GM12878 (cell line): ENCODE results near the gene METAP1. TPM values are rescaled to one million over a fixed set of nuclear protein-coding genes. Genes with fewer than 3 reads are reported as not detected.

Experiments
- ATAC-seq: fragments of 200-7000 bp; cut with Tn5 transposase; 3 replicates; pipeline ENCODE4 v1.9.1; 2020; ENCODE audit warnings: mild to moderate bottlenecking, moderate library complexity
- BruUV-seq: library from RNA; stranded (reverse); fragments of 400-500 nt; replicated peaks from 2 replicates; lab custom pipeline; 2021; lab: Mats Ljungman, UMichigan
- CTCF ChIA-PET: fragments of 300-600 bp; sonication (Branson Sonifier 250); formaldehyde crosslinking; extraction: SDS; loops from one replicate; lab custom pipeline; 2021; ENCODE audit warnings: inconsistent platforms; lab: Yijun Ruan, JAX
- POLR2A ChIA-PET: fragments of 350-600 bp; formaldehyde crosslinking; extraction: SDS; loops from one replicate; lab custom pipeline; 2021; ENCODE audit warnings: inconsistent platforms; lab: Charles Lee
- RAD21 ChIA-PET: fragments of 300-600 bp; sonication (Branson Sonifier 250); formaldehyde crosslinking; loops from one replicate; lab custom pipeline; 2023; ENCODE audit warnings: antibody characterized with exemption; ENCODE audit not compliant: unreplicated experiment; lab: Charles Lee
- SMC1A ChIA-PET: fragments of 300-600 bp; sonication (Branson Sonifier 250); formaldehyde crosslinking; loops from one replicate; lab custom pipeline; 2023; ENCODE audit not compliant: unreplicated experiment, uncharacterized antibody; lab: Charles Lee
- DNase-seq: peaks from one replicate; pipeline ENCODE4 v3.0.0-alpha.2; 2011; ENCODE audit warnings: low read depth, low spot score
- FAIRE-seq: peaks from 3 replicates; lab custom pipeline; 2011; peaks lifted over from hg19 to GRCh38; lab: Jason Lieb, UNC
- H2AFZ ChIP-seq: 2 replicates; pipeline ENCODE4 v1.6.0; 2011; ENCODE audit warnings: low read depth, low read length, control low read depth; ENCODE audit not compliant: control insufficient read depth
- H3K27ac ChIP-seq: 2 replicates; pipeline ENCODE4 v1.5.1; 2011; ENCODE audit warnings: control low read depth; ENCODE audit not compliant: control insufficient read depth, insufficient read depth
- H3K27me3 ChIP-seq, 2 experiments: replicated peaks in 1 of 2; 2 replicates each; pipeline versions ENCODE4 v1.6.0 to v1.6.1; 2011; ENCODE audit warnings: low read length in 1 of 2; ENCODE audit not compliant: control insufficient read depth in 2 of 2, insufficient read depth in 2 of 2
- H3K36me3 ChIP-seq, 2 experiments: 2 replicates each; pipeline ENCODE4 v1.5.1; 2011; ENCODE audit warnings: low read length in 1 of 2; ENCODE audit not compliant: control insufficient read depth in 2 of 2, insufficient read depth in 2 of 2
- H3K4me1 ChIP-seq: 2 replicates; pipeline ENCODE4 v1.6.1; 2011; ENCODE audit warnings: mild to moderate bottlenecking, low read length, moderate library complexity, mixed read lengths; ENCODE audit not compliant: control insufficient read depth, insufficient read depth
- H3K4me2 ChIP-seq: 2 replicates; pipeline ENCODE4 v1.6.0; 2011; ENCODE audit warnings: control low read depth; ENCODE audit not compliant: control insufficient read depth, insufficient read depth
- H3K4me3 ChIP-seq: fragments of 200-600 bp; sonication (generic); 2 replicates; pipeline ENCODE4 v1.5.1; 2016
- H3K79me2 ChIP-seq: 2 replicates; pipeline ENCODE4 v1.6.0; 2011; ENCODE audit warnings: low read length; ENCODE audit not compliant: control insufficient read depth, insufficient read depth
- H3K9ac ChIP-seq: 2 replicates; pipeline ENCODE4 v1.8.0; 2011; ENCODE audit warnings: low read length, control low read depth, mixed read lengths; ENCODE audit not compliant: control insufficient read depth, insufficient read depth
- H3K9me3 ChIP-seq: replicated peaks from 3 replicates; pipeline ENCODE4 v1.5.1; 2011; ENCODE audit warnings: mild to moderate bottlenecking, low read length; ENCODE audit not compliant: control insufficient read depth, insufficient read depth
- H4K20me1 ChIP-seq: 2 replicates; pipeline ENCODE4 v1.6.0; 2011; ENCODE audit not compliant: control insufficient read depth, insufficient read depth
- CBFB ChIP-seq: IDR thresholded peaks from 2 replicates; pipeline ENCODE4 v1.6.1; 2016; ENCODE audit warnings: antibody characterized with exemption, low read depth
- EP300 ChIP-seq, 2 experiments: fragments of 150-350 bp in 1 of 2; IDR thresholded peaks; 2 replicates each; pipeline ENCODE4 v1.6.1; 2011 to 2012; ENCODE audit warnings: low read depth in 2 of 2, low read length in 2 of 2, borderline replicate concordance in 1 of 2, improper control_type of control experiment in 1 of 2, inconsistent platforms in 1 of 2; ENCODE audit not compliant: control insufficient read depth in 1 of 2
- HDAC2 ChIP-seq: fragments of 200-600 bp; sonication (generic); IDR thresholded peaks from 2 replicates; pipeline ENCODE4 v1.6.1; 2017
- KLF5 ChIP-seq: fragments of 450-650 bp; IDR thresholded peaks from 2 replicates; pipeline ENCODE4 v1.6.1; 2014; ENCODE audit warnings: mild to moderate bottlenecking; ENCODE audit not compliant: partially characterized antibody
- MEF2B ChIP-seq: fragments of 450-650 bp; IDR thresholded peaks from 2 replicates; pipeline ENCODE4 v1.6.1; 2018; ENCODE audit warnings: mild to moderate bottlenecking, moderate library complexity; ENCODE audit not compliant: partially characterized antibody, poor library complexity, severe bottlenecking
- NBN ChIP-seq: fragments of 450-650 bp; IDR thresholded peaks from 2 replicates; pipeline ENCODE4 v1.6.1; 2016
- NFIC ChIP-seq: IDR thresholded peaks from 2 replicates; pipeline ENCODE4 v1.6.1; 2012; ENCODE audit warnings: low read depth, mild to moderate bottlenecking, inconsistent platforms, low read length, moderate library complexity
- PAX5 ChIP-seq: IDR thresholded peaks from 2 replicates; pipeline ENCODE4 v1.6.1; 2011; ENCODE audit warnings: low read depth, low read length, borderline replicate concordance
- PML ChIP-seq: IDR thresholded peaks from 2 replicates; pipeline ENCODE4 v1.6.1; 2012; ENCODE audit warnings: low read length, inconsistent platforms
- RBBP5 ChIP-seq: fragments of 200-600 bp; sonication (generic); conservative IDR thresholded peaks from 2 replicates; pipeline ENCODE4 v1.6.1; 2016
- STAT3 ChIP-seq: IDR thresholded peaks from 2 replicates; pipeline ENCODE4 v1.6.1; 2011; ENCODE audit warnings: low read depth, low read length, improper control_type of control experiment
- ZNF274 ChIP-seq: IDR thresholded peaks from one replicate; pipeline ENCODE4 v1.8.0; 2011; ENCODE audit not compliant: insufficient read length, insufficient read depth
- in situ Hi-C: fragments of 300-500 bp; cut with MboI; formaldehyde crosslinking; loops from 9 replicates; pipeline ENCODE4 v1.14.3; 2018; ENCODE audit warnings: mixed read lengths
- intact Hi-C: fragments of 100-400 bp; cut with micrococcal nuclease; formaldehyde crosslinking; loops from one replicate; pipeline ENCODE4 v1.14.2; 2022; ENCODE audit not compliant: unreplicated experiment
- polyA plus RNA-seq, 11 experiments: library from polyadenylated mRNA; depleted of rRNA in 4 of 11; unstranded in 6 of 11; stranded (reverse) in 5 of 11; fragments of >200 nt; fragmentation: Nextera tagmentation in 4 of 11; fragmentation: Illumina TruSeq in 1 of 11; extraction: Ambion mirVana in 4 of 11; extraction: Trizol in 1 of 11; gene quantifications; 1 replicate in 1 of 11; 2 replicates in 10 of 11; pipeline versions ENCODE4 v1.2.1 to v1.2.3, GENCODE V29; 2011 to 2016; ENCODE audit warnings: inconsistent platforms in 2 of 11, missing spikeins in 2 of 11, low read depth in 1 of 11
- total RNA-seq, 4 experiments: library from RNA; depleted of rRNA in 3 of 4; stranded (reverse); fragments of >200 nt in 3 of 4; fragmentation: Illumina TruSeq in 1 of 4; extraction: Trizol in 1 of 4; gene quantifications; 2 replicates each; pipeline versions ENCODE4 v1.2.1 to v1.2.3, GENCODE V29; 2013 to 2021
- TF ChIP-seq, protein P1 (sequence below): IDR thresholded peaks from 2 replicates; pipeline ENCODE4 v1.6.1; 2012; ENCODE audit warnings: low read depth, low read length, improper control_type of control experiment

METAP1 gene
- total and polyA plus RNA-seq, 10 of the 15 experiments (the other 5 are each of a cell fraction or from before 2014, with no cell fraction given): 22.7 to 71.4 (median 45.1) TPM

DNA sequence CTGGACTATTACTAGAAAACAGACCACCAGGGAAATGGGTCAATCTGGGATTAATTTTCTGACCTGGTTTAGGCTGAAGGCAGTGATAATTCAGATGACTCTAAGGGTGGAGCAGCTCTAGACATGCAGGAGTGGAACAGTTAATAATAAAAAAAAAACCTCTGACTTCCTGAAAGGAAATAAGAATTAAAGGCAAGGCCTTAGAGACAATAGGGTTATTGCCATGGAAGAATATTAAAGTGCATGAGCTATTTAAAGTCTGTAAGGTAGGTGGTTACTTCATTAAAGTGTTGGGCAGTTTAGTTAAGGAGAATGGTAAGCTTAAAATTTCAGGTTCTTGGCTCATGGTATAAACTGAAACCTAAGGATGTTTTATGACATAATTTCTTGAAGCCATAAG, 107.6 kb downstream of the METAP1 start:
- ATAC-seq (no peak), FAIRE-seq (no peak), DNase-seq (no peak)
- intact Hi-C loops: no loop called here
- Histone ChIP-seq H2AFZ (no peak overlapping the region), H3K9ac (no peak overlapping the region), H3K36me3 (no peaks in the 10 kb centered on the region), H3K4me2 (no peak overlapping the region), H3K9me3 (no peaks in the 10 kb centered on the region), H3K4me1 (no peaks in the 10 kb centered on the region), H3K27me3 (no peaks in the 10 kb centered on the region), H4K20me1 (no peaks in the 10 kb centered on the region), H3K27ac (no peak overlapping the region), H3K79me2 (no peaks in the 10 kb centered on the region), H3K4me3 (no peak overlapping the region)
- ChIA-PET POLR2A (no interaction called here), CTCF (interaction anchor here (0.8 kb wide), 1 partner anchor 46 kb away, joined by 3 read pairs; no protein-coding TSS in a partner anchor), SMC1A (interaction anchor here (1.4 to 1.9 kb wide), 2 partner anchors 14 to 300 kb away, joined by 3 to 6 read pairs; partner anchors contain the start of gene ADH5), RAD21 (interaction anchor here (1.2 kb wide), 1 partner anchor 15 kb away, joined by 3 read pairs; the partner anchor contains the start of gene ADH5)
- no TSS peak for BruUV-seq
- TF ChIP-seq ZNF274 (no peak), RBBP5 (no peak), STAT3 (no peak), HDAC2 (no peak), MEF2B (no peak), KLF5 (no peak), PML (no peak), CBFB (no peak), PAX5 (no peak), EP300 (IDR thresholded peaks at IDR 0.05; ENCODE audit: borderline replicate concordance in 1 of 2, control insufficient read depth in 1 of 2, low read depth in 2 of 2, low read length in 2 of 2) (no peak), NFIC (no peak), NBN (no peak)
- TF ChIP-seq, protein P1, sequence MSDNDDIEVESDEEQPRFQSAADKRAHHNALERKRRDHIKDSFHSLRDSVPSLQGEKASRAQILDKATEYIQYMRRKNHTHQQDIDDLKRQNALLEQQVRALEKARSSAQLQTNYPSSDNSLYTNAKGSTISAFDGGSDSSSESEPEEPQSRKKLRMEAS: no peak
- in situ Hi-C loops: no loop called here
